GM19328 (cell line): Measurements from ENCODE around the gene LINGO4.

ENCODE experiments used
- ATAC-seq: cut with Tn5 transposase; IDR thresholded peaks from one replicate; pipeline ENCODE4 v1.9.1; 2021; ENCODE audit warnings: mild to moderate bottlenecking, moderate library complexity; ENCODE audit not compliant: unreplicated experiment

Gene LINGO4

GRCh38 chr1:151834239-151834638 is 29.0 kb upstream of the LINGO4 start:
- no peak for ATAC-seq

- no peak for ATAC-seq
These were observed 28.1 kb upstream of the LINGO4 start for GRCh38 chr1:151833172-151833900.

GRCh38 chr1:151832318-151832980 is 27.2 kb upstream of the LINGO4 start:
- ATAC-seq = no peak

- no peak for ATAC-seq
These were observed 26.4 kb upstream of the LINGO4 start, which contains the start of gene RORC for GRCh38 chr1:151831605-151832004. Gene RORC, minus strand, starts transcription at chr1:151831802. Its CDS starts 38 bp downstream, at chr1:151831764.

- ATAC-seq = no peak
These were observed 26.0 kb upstream of the LINGO4 start for GRCh38 chr1:151831256-151831591.

GRCh38 chr1:151830055-151830454 is 24.8 kb upstream of the LINGO4 start:
- ATAC-seq = no peak

- no peak for ATAC-seq
These were observed 24.3 kb upstream of the LINGO4 start for GRCh38 chr1:151829352-151830046.

- ATAC-seq = no peak
These were observed 23.7 kb upstream of the LINGO4 start for GRCh38 chr1:151828921-151829320.

GRCh38 chr1:151827853-151828252 is 22.6 kb upstream of the LINGO4 start:
- ATAC-seq = no peak

- ATAC-seq = no peak
These were observed 20.8 kb upstream of the LINGO4 start for GRCh38 chr1:151825751-151826660.

GRCh38 chr1:151825204-151825603 is 20.0 kb upstream of the LINGO4 start:
- ATAC-seq = no peak

- ATAC-seq = no peak
These were observed 18.0 kb upstream of the LINGO4 start for GRCh38 chr1:151823175-151823574.

- no peak for ATAC-seq
These were observed 17.2 kb upstream of the LINGO4 start for GRCh38 chr1:151822404-151822803.

GRCh38 chr1:151820940-151821339 is 15.7 kb upstream of the LINGO4 start:
- ATAC-seq = no peak

- ATAC-seq = no peak
These were observed 14.9 kb upstream of the LINGO4 start for GRCh38 chr1:151819976-151820623.

- no peak for ATAC-seq
These were observed 14.1 kb upstream of the LINGO4 start for GRCh38 chr1:151819227-151819835.

GRCh38 chr1:151817353-151817730 is 12.1 kb upstream of the LINGO4 start:
- ATAC-seq = no peak

- ATAC-seq = no peak
These were observed 11.5 kb upstream of the LINGO4 start for GRCh38 chr1:151816548-151817352.

GRCh38 chr1:151815716-151816327 is 10.6 kb upstream of the LINGO4 start:
- ATAC-seq = no peak
